A549 (cell line): ENCODE data around the gene TACC3. TPM values are rescaled to one million over a fixed set of nuclear protein-coding genes. Genes with fewer than 3 reads are reported as not detected.

ENCODE experiments used
- ATAC-seq, 2 experiments: fragments of 200-7000 bp in 1 of 2; fragments of >200 bp in 1 of 2; cut with Nextera tagmentation in 1 of 2; cut with Tn5 transposase in 1 of 2; 3 replicates each; pipeline versions ENCODE4 v1.8.0 to v1.9.1; 2018 to 2020; ENCODE audit warnings: mild to moderate bottlenecking in 1 of 2, moderate library complexity in 1 of 2
- CTCF ChIA-PET: fragments of 300-600 bp; sonication (Branson Sonifier 250); formaldehyde crosslinking; extraction: SDS; loops from one replicate; lab custom pipeline; 2021; ENCODE audit warnings: antibody characterized with exemption, inconsistent platforms; lab: Yijun Ruan, JAX
- POLR2A ChIA-PET: fragments of 350-600 bp; formaldehyde crosslinking; extraction: SDS; loops from one replicate; lab custom pipeline; 2021; ENCODE audit warnings: antibody characterized with exemption, inconsistent platforms; lab: Yijun Ruan, JAX
- DNase-seq, 2 experiments: peaks; one replicate each; pipeline versions ENCODE4 v3.0.0 to v3.0.0-alpha.2; 2011 to 2016; ENCODE audit warnings: low read depth in 1 of 2, low spot score in 1 of 2
- FAIRE-seq: peaks from 2 replicates; lab custom pipeline; 2011; peaks lifted over from hg19 to GRCh38; lab: Jason Lieb, UNC
- H3K27ac ChIP-seq, 2 experiments: fragments of >200 bp; sonication (Bioruptor Twin); formaldehyde crosslinking; 3 replicates each; pipeline ENCODE4 v1.5.1; 2016 to 2017
- H3K4me1 ChIP-seq: fragments of >200 bp; sonication (Bioruptor Twin); formaldehyde crosslinking; 3 replicates; pipeline ENCODE4 v1.6.1; 2016
- H3K4me2 ChIP-seq: fragments of >200 bp; sonication (Bioruptor Twin); formaldehyde crosslinking; 3 replicates; pipeline ENCODE4 v1.6.1; 2016
- H3K4me3 ChIP-seq: fragments of >200 bp; sonication (Bioruptor Twin); formaldehyde crosslinking; 3 replicates; pipeline ENCODE4 v1.5.1; 2016
- H3K9me3 ChIP-seq: fragments of >200 bp; sonication (Bioruptor Twin); formaldehyde crosslinking; 3 replicates; pipeline ENCODE4 v1.6.1; 2016
- CEBPB ChIP-seq, 2 experiments: fragments of >200 bp in 1 of 2; sonication (Bioruptor Twin) in 1 of 2; formaldehyde crosslinking in 1 of 2; IDR thresholded peaks; 2 replicates each; pipeline ENCODE4 v1.6.1; 2012 to 2016
- EHF ChIP-seq: fragments of 250-450 bp; sonication (Bioruptor Pico); IDR thresholded peaks from 2 replicates; pipeline ENCODE4 v1.5.0; 2020; ENCODE audit warnings: mild to moderate bottlenecking
- EHMT2 ChIP-seq: fragments of 200-600 bp; sonication (generic); IDR thresholded peaks from 2 replicates; pipeline ENCODE4 v1.6.1; 2016; ENCODE audit warnings: antibody characterized with exemption, low read depth, mild to moderate bottlenecking, moderate library complexity
- ESRRA ChIP-seq: fragments of 150-350 bp; IDR thresholded peaks from 2 replicates; pipeline ENCODE4 v1.6.1; 2014; ENCODE audit warnings: mild to moderate bottlenecking, low read length, borderline replicate concordance
- FOSB ChIP-seq: fragments of 250-450 bp; sonication (Bioruptor Pico); IDR thresholded peaks from 2 replicates; pipeline ENCODE4 v1.5.0; 2020; ENCODE audit warnings: mild to moderate bottlenecking, moderate library complexity
- FOSL2 ChIP-seq, 2 experiments: fragments of 450-650 bp in 1 of 2; fragments of >200 bp in 1 of 2; sonication (Bioruptor Twin) in 1 of 2; formaldehyde crosslinking; IDR thresholded peaks; 2 replicates each; pipeline versions ENCODE4 v1.5.0 to v1.6.1; 2016 to 2020; ENCODE audit warnings: mild to moderate bottlenecking in 1 of 2, moderate library complexity in 1 of 2
- FOXS1 ChIP-seq: fragments of 250-450 bp; sonication (Bioruptor Pico); IDR thresholded peaks from 2 replicates; pipeline ENCODE4 v1.5.0; 2020; ENCODE audit warnings: mild to moderate bottlenecking, moderate library complexity
- HEYL ChIP-seq: fragments of 250-450 bp; sonication (Bioruptor Pico); IDR thresholded peaks from 2 replicates; pipeline ENCODE4 v1.8.0; 2021; ENCODE audit warnings: mild to moderate bottlenecking, moderate library complexity
- HOXA7 ChIP-seq: fragments of 250-450 bp; sonication (Bioruptor Pico); IDR thresholded peaks from 2 replicates; pipeline ENCODE4 v1.5.0; 2020; ENCODE audit warnings: mild to moderate bottlenecking, moderate library complexity
- HOXB13 ChIP-seq: fragments of 250-450 bp; sonication (Bioruptor Pico); IDR thresholded peaks from 2 replicates; pipeline ENCODE4 v1.5.0; 2020; ENCODE audit warnings: low read depth, mild to moderate bottlenecking, moderate library complexity
- HOXB5 ChIP-seq: fragments of 250-450 bp; sonication (Bioruptor Pico); IDR thresholded peaks from 2 replicates; pipeline ENCODE4 v1.5.0; 2020; ENCODE audit warnings: mild to moderate bottlenecking, moderate library complexity
- PHF8 ChIP-seq: fragments of 200-600 bp; sonication (generic); IDR thresholded peaks from 2 replicates; pipeline ENCODE4 v1.6.1; 2016; ENCODE audit warnings: low read depth, mild to moderate bottlenecking, antibody characterized with exemption, moderate library complexity, borderline replicate concordance
- RAD21 ChIP-seq, 2 experiments: fragments of >200 bp in 1 of 2; sonication (Bioruptor Twin) in 1 of 2; formaldehyde crosslinking in 1 of 2; IDR thresholded peaks in 1 of 2; conservative IDR thresholded peaks in 1 of 2; 2 replicates in 1 of 2; 3 replicates in 1 of 2; pipeline ENCODE4 v1.6.1; 2012 to 2018; ENCODE audit warnings: inconsistent platforms in 1 of 2
- RNF2 ChIP-seq: fragments of 200-600 bp; sonication (generic); IDR thresholded peaks from 2 replicates; pipeline ENCODE4 v1.6.1; 2016; ENCODE audit warnings: low read depth, mild to moderate bottlenecking, antibody characterized with exemption, moderate library complexity, borderline replicate concordance
- SREBF2 ChIP-seq: fragments of 450-650 bp; IDR thresholded peaks from 2 replicates; pipeline ENCODE4 v1.6.1; 2014; ENCODE audit warnings: mild to moderate bottlenecking, moderate library complexity
- ZC3H11A ChIP-seq: fragments of 450-650 bp; IDR thresholded peaks from 2 replicates; pipeline ENCODE4 v1.6.1; 2014; ENCODE audit warnings: antibody characterized with exemption, mild to moderate bottlenecking
- ZFP36 ChIP-seq: fragments of 450-650 bp; IDR thresholded peaks from 2 replicates; pipeline ENCODE4 v1.6.1; 2014; ENCODE audit warnings: borderline replicate concordance; ENCODE audit not compliant: partially characterized antibody
- WGBS: methylation state at CpG from one replicate; pipeline ENCODE4 v1.1.6; 2017; ENCODE audit errors: missing lambda C conversion rate; 5-methylcytosine and 5-hydroxymethylcytosine counted together
- polyA plus RNA-seq, 4 experiments: library from polyadenylated mRNA; depleted of rRNA in 3 of 4; stranded (reverse); fragments of >200 nt; fragmentation: RNase III in 1 of 4; extraction: RNeasy Plus Mini Kit Qiagen cat#74134 plus additional on column Dnase treatment in 1 of 4; gene quantifications; 2 replicates in 3 of 4; 3 replicates in 1 of 4; pipeline ENCODE4 v1.2.3, GENCODE V29; 2011 to 2017
- TF ChIP-seq, protein P1 (sequence below): fragments of 200-600 bp; sonication (generic); IDR thresholded peaks from 2 replicates; pipeline ENCODE4 v1.6.1; 2016; ENCODE audit warnings: antibody characterized with exemption, mild to moderate bottlenecking, moderate library complexity
- TF ChIP-seq, protein P2 (sequence below): fragments of 250-450 bp; sonication (Bioruptor Pico); IDR thresholded peaks from 2 replicates; pipeline ENCODE4 v1.5.0; 2021; ENCODE audit warnings: mild to moderate bottlenecking, moderate library complexity, borderline replicate concordance
- TF ChIP-seq, protein P3 (sequence below): fragments of >200 bp; sonication (Bioruptor Twin); formaldehyde crosslinking; IDR thresholded peaks from 2 replicates; pipeline ENCODE4 v1.6.1; 2016

The TACC3 gene
- polyA plus RNA-seq, 2 of the 4 experiments (the other 2 are of a cell fraction) = 25.9 to 70.6 TPM

DNA sequence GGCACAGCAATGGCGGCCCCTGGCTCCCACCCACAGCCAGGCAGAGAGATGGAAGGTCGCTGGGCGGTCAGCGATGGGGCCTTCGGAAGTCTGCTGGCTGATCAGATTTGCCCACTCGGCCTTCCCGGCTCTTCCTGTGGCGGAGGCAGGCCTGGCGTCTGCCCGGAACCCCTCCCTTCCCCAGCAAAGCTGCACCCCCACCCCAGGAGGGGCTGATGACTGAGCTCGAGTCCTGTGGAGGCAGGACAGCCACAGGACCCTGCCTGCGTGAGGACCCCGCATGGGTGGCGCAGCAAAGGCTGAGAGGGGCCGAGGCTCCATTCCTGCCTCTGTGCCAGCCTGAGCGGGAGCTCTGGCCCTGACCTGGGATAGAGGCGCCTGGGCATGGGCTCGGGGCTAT lies 34.8 kb downstream of the TACC3 start (continued):
- TF ChIP-seq, protein P1, sequence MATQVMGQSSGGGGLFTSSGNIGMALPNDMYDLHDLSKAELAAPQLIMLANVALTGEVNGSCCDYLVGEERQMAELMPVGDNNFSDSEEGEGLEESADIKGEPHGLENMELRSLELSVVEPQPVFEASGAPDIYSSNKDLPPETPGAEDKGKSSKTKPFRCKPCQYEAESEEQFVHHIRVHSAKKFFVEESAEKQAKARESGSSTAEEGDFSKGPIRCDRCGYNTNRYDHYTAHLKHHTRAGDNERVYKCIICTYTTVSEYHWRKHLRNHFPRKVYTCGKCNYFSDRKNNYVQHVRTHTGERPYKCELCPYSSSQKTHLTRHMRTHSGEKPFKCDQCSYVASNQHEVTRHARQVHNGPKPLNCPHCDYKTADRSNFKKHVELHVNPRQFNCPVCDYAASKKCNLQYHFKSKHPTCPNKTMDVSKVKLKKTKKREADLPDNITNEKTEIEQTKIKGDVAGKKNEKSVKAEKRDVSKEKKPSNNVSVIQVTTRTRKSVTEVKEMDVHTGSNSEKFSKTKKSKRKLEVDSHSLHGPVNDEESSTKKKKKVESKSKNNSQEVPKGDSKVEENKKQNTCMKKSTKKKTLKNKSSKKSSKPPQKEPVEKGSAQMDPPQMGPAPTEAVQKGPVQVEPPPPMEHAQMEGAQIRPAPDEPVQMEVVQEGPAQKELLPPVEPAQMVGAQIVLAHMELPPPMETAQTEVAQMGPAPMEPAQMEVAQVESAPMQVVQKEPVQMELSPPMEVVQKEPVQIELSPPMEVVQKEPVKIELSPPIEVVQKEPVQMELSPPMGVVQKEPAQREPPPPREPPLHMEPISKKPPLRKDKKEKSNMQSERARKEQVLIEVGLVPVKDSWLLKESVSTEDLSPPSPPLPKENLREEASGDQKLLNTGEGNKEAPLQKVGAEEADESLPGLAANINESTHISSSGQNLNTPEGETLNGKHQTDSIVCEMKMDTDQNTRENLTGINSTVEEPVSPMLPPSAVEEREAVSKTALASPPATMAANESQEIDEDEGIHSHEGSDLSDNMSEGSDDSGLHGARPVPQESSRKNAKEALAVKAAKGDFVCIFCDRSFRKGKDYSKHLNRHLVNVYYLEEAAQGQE = no peak
- TF ChIP-seq FOSB (CRISPR knock-in tag) = no peak
- TF ChIP-seq, all 56 proteins: peak for 0

DNA sequence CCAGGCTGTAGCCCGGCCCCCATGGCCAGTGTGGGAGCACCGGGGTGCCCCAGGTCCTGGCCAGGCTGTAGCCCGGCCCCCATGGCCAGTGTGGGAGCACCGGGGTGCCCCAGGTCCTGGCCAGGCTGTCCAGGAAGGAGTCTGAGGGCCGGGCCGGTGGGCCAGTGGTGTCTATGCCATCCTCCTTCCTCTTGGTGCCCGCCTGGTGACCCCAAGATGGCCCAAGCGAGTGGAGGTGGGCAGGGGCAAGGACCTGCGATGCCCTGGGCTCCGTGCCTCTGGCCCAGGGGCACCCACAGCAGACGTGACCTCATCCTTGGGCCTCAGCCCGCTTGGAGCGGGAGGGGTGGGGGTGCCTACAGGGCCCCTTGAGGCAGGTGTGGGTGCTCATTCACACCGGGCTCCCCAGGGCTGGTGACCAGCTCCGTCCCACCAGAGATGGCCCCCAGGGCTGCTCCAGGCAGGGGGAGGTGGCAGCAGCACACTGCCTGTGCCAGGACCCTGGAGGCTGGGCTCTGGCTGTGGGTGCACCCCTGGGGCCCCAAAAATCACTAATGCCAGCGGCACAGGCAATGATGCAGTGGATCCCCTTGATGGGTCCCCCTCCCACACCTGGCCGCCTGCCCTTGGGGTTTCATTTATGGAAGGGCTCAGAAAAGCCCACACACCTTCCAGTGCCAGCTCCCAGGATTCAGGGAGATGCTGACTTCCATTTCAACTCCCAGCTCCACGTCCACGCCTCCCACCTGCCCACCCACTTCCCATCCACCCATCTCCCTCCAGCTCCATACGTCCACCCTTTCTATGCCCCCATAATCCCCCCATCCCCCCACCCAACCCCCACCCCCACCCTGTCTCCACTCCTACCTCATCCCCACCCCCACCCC lies 35.8 kb downstream of the TACC3 start:
- Histone ChIP-seq H3K27ac (peak overlapping the region in 1 of 2 experiments; percentile 56; a peak in 3 of 6 replicates), H3K4me2 (no peak overlapping the region), H3K9me3 (no peaks in the 10 kb centered on the region), H3K4me3 (no peak overlapping the region), H3K4me1 (peaks cover 29% of the 10 kb centered on the region)
- POLR2A ChIA-PET = no interaction called here
- no peak for ATAC-seq
- TF ChIP-seq, protein P2, sequence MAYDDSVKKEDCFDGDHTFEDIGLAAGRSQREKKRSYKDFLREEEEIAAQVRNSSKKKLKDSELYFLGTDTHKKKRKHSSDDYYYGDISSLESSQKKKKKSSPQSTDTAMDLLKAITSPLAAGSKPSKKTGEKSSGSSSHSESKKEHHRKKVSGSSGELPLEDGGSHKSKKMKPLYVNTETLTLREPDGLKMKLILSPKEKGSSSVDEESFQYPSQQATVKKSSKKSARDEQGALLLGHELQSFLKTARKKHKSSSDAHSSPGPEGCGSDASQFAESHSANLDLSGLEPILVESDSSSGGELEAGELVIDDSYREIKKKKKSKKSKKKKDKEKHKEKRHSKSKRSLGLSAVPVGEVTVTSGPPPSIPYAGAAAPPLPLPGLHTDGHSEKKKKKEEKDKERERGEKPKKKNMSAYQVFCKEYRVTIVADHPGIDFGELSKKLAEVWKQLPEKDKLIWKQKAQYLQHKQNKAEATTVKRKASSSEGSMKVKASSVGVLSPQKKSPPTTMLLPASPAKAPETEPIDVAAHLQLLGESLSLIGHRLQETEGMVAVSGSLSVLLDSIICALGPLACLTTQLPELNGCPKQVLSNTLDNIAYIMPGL (CRISPR knock-in tag) = no peak
- TF ChIP-seq ZC3H11A = no peak
- no peak for TF ChIP-seq HOXB5
- no peak for TF ChIP-seq FOSL2 (IDR thresholded peaks at IDR 0.05)
- no peak for TF ChIP-seq FOSL2 (CRISPR knock-in tag; IDR thresholded peaks at IDR 0.05)
- TF ChIP-seq EHMT2 = no peak
- DNase-seq = no peak
- FAIRE-seq = no peak
- 81% methylated on average over 8 of the region's 20 CpGs for WGBS
- CTCF ChIA-PET = interaction anchor here (1.0 to 13.8 kb wide), 4 partner anchors 9 to 143 kb away, joined by 3 to 227 read pairs (median 13); no protein-coding TSS in a partner anchor

DNA sequence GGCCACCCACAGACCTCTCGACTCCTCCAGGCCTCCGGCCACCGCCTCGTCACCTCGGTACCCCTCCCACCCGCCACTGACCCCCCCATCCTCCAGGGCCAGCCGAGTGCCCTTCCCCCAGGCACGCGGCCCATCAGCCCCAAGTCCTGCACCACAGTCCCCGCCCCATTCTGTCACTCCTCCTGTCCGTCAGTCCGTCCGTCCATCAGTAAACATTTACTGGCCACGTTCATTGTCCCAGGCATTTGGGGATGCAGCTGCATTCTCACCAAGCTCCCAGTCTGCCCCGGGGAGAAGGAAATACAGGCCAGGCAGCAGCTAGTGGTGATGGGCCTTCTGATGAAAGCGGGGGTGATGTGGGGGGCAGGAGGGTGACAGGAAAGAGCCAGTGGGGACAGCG lies 36.5 kb downstream of the TACC3 start:
- peaks cover 22% of the 10 kb centered on the region for H3K4me1 ChIP-seq
- peak overlapping the region; percentile 40 to 56; a peak in 4 of 6 replicates for H3K27ac ChIP-seq
- no peaks in the 10 kb centered on the region for H3K9me3 ChIP-seq
- no peak for TF ChIP-seq RNF2
- TF ChIP-seq FOSL2 (IDR thresholded peaks at IDR 0.05) = no peak
- TF ChIP-seq FOSL2 (CRISPR knock-in tag; IDR thresholded peaks at IDR 0.05) = no peak
- TF ChIP-seq EHF (CRISPR knock-in tag) = no peak
- no peak for TF ChIP-seq PHF8
- TF ChIP-seq, protein P3, sequence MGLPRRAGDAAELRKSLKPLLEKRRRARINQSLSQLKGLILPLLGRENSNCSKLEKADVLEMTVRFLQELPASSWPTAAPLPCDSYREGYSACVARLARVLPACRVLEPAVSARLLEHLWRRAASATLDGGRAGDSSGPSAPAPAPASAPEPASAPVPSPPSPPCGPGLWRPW = no peak
- no peak for TF ChIP-seq ESRRA
- no peak for TF ChIP-seq FOXS1 (CRISPR knock-in tag)
- no peak for TF ChIP-seq HOXB13 (CRISPR knock-in tag)
- TF ChIP-seq HEYL (CRISPR knock-in tag) = no peak
- TF ChIP-seq ZFP36 = no peak
- TF ChIP-seq SREBF2 = no peak
- TF ChIP-seq HOXA7 (CRISPR knock-in tag) = no peak
- TF ChIP-seq CEBPB (IDR thresholded peaks at IDR 0.05) = no peak
- TF ChIP-seq RAD21 (conservative IDR thresholded peaks at IDR 0.05 in 1 of 2, IDR thresholded peaks at IDR 0.05 in 1 of 2) = no peak
- TF ChIP-seq, all 56 proteins: peak for 0
- ChIA-PET CTCF (interaction anchor here (1.0 to 4.3 kb wide), 3 partner anchors 10 to 142 kb away, joined by 3 to 23 read pairs (median 3); no protein-coding TSS in a partner anchor), POLR2A (no interaction called here)
- DNase-seq = no peak
- ATAC-seq = no peak
- WGBS = 55% methylated on average over 7 of the region's 17 CpGs
- Histone ChIP-seq H3K4me2 (peak overlapping the region; percentile 34; the same call in 2 of the 3 replicates), H3K4me3 (no peak overlapping the region)
- FAIRE-seq = no peak
